ENCODE measurements around the gene NUMB.

- TF ChIP-seq EZH2 (IDR thresholded peaks at IDR 0.05; ENCODE audit: insufficient read depth, poor library complexity, severe bottlenecking) (no peak), EZH2phosphoT487 (IDR thresholded peaks at IDR 0.05; ENCODE audit: insufficient read depth, low read depth) (no peak)
These were observed 210.1 kb downstream of the NUMB start for GRCh38 chr14:73248108-73248868.

All from GM23248 (cell line).